GM12864 (cell line): ENCODE measurements around the gene LCA5.

Source experiments
- DNase-seq: peaks from one replicate; pipeline ENCODE4 v3.0.0-alpha.2; 2011; ENCODE audit warnings: low read depth
- H3K4me3 ChIP-seq: 2 replicates; pipeline ENCODE4 v1.5.1; 2011; ENCODE audit warnings: mild to moderate bottlenecking, low read depth, low read length, control low read depth
- TF ChIP-seq, protein P1 (sequence below): IDR thresholded peaks from 2 replicates; pipeline ENCODE4 v1.5.1; 2011; ENCODE audit warnings: low read depth, mild to moderate bottlenecking, moderate library complexity, low read length, control low read depth, inconsistent platforms; ENCODE audit errors: missing control alignments

The LCA5 gene

DNA sequence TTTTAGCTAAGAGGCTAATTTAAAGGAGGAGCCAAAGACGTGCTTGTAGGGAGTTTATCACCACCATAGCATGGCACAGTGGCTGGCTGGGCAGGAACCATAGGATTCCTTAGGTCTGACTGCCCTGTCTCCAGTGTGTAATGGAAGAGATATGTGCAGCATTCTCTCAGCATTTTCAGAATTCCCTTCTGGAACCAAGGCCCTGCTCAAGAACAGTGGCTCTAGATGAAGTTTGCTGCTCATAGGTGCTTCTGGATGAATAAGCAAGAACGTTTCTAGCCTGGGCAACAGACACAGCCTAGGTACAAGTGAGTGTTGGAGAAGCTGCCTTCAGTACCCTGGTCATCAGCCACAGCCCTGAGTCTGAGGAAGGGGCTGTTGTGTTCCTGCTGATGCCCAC lies 69.1 kb downstream of the LCA5 start:
- TF ChIP-seq, protein P1, sequence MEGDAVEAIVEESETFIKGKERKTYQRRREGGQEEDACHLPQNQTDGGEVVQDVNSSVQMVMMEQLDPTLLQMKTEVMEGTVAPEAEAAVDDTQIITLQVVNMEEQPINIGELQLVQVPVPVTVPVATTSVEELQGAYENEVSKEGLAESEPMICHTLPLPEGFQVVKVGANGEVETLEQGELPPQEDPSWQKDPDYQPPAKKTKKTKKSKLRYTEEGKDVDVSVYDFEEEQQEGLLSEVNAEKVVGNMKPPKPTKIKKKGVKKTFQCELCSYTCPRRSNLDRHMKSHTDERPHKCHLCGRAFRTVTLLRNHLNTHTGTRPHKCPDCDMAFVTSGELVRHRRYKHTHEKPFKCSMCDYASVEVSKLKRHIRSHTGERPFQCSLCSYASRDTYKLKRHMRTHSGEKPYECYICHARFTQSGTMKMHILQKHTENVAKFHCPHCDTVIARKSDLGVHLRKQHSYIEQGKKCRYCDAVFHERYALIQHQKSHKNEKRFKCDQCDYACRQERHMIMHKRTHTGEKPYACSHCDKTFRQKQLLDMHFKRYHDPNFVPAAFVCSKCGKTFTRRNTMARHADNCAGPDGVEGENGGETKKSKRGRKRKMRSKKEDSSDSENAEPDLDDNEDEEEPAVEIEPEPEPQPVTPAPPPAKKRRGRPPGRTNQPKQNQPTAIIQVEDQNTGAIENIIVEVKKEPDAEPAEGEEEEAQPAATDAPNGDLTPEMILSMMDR: no peak
- no peak overlapping the region for H3K4me3 ChIP-seq
- no peak for DNase-seq

DNA sequence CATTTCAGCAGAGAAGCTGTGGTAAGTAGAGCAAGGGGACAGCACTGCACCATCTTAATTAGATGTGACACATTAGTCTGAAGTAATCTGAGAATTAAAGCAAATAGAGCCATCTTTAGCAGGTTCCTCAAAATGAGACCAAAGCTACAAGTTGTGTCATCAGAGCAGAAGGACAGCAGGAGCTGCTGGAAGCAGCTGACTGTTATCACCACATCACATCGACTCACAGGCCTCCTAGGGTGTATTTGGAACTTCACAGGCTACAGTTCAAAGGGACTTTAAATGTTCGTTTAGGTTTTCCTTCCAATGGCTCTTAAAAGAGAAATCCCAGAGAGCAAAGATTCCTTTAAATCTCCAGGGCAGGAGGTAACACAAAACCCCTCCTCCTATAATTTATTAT lies 69.5 kb downstream of the LCA5 start:
- no peak overlapping the region for H3K4me3 ChIP-seq
- TF ChIP-seq, protein P1: no peak
- DNase-seq: no peak

DNA sequence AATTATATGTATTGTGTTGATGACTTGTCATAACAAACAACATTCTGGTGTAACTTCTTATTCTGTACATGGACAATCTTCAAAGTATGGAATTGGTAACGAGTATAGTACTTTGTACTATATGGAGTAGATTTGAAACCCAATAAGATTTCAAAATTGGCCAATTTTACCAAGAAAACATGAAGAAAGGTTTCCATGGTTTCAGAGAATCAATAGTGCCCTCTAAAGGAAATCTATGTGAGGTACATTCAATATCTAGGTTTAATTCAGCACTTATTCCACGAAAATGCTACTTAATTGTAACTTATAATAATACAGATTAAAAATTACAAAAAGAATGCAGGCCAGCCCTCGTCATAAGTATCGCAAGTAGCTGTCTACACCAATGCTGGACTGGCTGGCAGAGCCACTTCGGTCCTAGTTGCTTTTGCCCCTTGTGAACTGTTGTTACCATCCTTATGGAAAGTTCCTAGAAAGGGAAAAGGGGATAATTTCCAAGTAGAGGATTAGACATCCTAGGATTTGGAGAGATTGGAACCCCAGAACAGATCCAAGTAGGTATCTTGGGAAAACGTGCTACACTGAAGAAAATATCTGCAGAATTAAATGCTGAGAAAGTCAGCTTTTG lies 70.9 kb downstream of the LCA5 start:
- no peak for DNase-seq
- TF ChIP-seq, protein P1: peak; percentile 39
- H3K4me3 ChIP-seq: no peak overlapping the region

DNA sequence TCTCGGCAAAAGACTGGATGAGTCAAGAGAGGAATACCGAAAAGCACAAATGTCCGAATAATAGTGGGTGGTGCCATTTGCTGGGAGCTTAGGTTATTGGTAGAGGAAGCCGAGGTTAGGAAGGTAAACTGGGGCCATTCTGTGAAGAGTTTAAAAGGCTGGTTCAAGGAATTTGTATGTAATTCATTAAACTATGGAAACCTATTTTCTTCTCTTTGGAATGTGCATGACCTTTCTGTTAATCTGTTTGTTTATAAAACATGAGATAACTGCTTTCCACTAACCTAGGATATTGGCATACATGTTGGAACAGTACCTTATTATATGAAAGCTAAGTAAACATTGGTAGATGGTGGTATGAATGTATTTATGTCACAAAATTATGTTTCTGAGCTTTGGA lies 71.8 kb downstream of the LCA5 start:
- no peak for DNase-seq
- TF ChIP-seq, protein P1: no peak
- no peak overlapping the region for H3K4me3 ChIP-seq

DNA sequence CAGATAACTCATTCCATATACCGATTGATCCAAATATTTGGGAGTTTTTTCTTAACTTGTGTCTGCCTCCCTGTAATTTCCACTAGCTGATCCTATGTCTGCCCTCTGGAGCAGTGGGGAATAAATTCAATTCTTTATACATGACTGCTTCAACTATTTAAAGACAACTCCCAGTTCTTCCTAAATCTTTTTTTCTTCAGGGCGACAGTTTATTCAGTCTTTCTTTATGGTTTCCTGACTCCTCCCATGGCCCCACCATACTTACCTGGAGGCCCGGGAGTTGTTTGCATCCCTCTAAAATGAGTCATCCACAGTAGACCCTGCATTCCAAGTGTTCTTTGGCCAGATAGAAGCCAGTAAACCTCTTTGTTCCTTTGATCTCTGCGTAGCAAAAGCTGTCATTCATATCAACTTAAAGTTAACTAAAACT lies 73.6 kb downstream of the LCA5 start:
- no peak for DNase-seq
- TF ChIP-seq, protein P1: no peak
- no peak overlapping the region for H3K4me3 ChIP-seq

DNA sequence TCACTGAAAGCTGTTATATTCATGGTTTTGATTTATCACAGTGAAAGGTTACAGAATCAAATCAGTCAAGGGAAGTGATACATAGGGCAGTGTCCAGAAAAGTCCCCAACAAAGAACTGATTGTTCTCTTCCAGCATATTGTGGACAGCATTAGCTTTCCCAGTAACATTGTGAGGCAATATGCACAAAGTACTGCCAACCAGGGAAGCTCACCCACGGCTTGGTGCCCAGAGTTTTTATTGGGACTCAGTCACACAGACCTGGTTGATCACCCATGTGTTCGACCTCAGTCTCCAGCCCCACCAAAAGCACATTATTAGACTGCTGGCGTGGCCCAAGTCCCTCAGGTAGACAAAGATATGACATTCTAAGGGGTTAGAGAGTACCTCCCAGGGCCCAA lies 76.0 kb downstream of the LCA5 start:
- DNase-seq: no peak
- TF ChIP-seq, protein P1: no peak
- H3K4me3 ChIP-seq: no peak overlapping the region

DNA sequence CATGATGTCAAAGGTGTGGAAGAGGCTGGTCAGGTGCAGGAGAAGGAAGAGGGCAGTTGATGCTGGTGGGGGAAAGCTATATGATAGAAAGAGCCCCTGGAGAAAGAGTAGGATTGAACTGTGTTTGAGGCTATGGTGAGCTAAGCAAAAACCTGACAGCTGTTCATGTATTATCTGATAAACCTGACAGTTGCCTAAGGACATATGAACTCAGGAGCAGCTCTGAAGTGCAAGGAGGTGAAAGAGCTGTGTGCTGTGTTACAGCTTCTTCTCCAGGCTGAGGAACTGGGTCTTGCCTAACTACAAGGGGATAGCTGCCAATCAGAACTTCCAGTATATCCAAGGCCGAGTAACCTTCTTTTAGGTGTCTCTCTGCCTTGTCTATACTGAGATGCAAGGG lies 81.8 kb downstream of the LCA5 start:
- no peak for DNase-seq
- no peak overlapping the region for H3K4me3 ChIP-seq
- TF ChIP-seq, protein P1: no peak
